HepG2 (cell line): Measurements from ENCODE around the gene UNC50. TPM values are rescaled to one million over a fixed set of nuclear protein-coding genes. Genes with fewer than 3 reads are reported as not detected.

Experiments used
- ATAC-seq: fragments of 200-7000 bp; cut with Tn5 transposase; 3 replicates; pipeline ENCODE4 v1.9.1; 2020; ENCODE audit warnings: mild to moderate bottlenecking, moderate library complexity
- Bru-seq: library from RNA; stranded (reverse); fragments of 400-500 nt; gene quantifications from one replicate; lab custom pipeline; 2021; lab: Mats Ljungman, UMichigan
- BruChase-seq, 2 experiments: library from RNA; stranded (reverse); fragments of 400-500 nt; gene quantifications; one replicate each; lab custom pipeline; 2021; lab: Mats Ljungman, UMichigan
- BruUV-seq: library from RNA; stranded (reverse); fragments of 400-500 nt; replicated peaks from 2 replicates; lab custom pipeline; 2021; lab: Mats Ljungman, UMichigan
- CTCF ChIA-PET: fragments of 300-600 bp; formaldehyde crosslinking; extraction: SDS; loops from one replicate; lab custom pipeline; 2021; ENCODE audit warnings: low total read pairs, inconsistent platforms, low intra/inter-chr PET ratio; lab: Yijun Ruan, JAX
- POLR2A ChIA-PET: fragments of 350-600 bp; sonication (Branson Sonifier 250); formaldehyde crosslinking; loops from one replicate; lab custom pipeline; 2020; ENCODE audit warnings: antibody characterized with exemption, inconsistent platforms; lab: Yijun Ruan, JAX
- DNase-seq: peaks from one replicate; pipeline ENCODE4 v3.0.0-alpha.2; 2015; ENCODE audit warnings: low spot score
- FAIRE-seq: peaks from 3 replicates; lab custom pipeline; 2011; peaks lifted over from hg19 to GRCh38; lab: Jason Lieb, UNC
- H2AFZ ChIP-seq: one replicate; pipeline ENCODE4 v1.6.1; 2011; ENCODE audit warnings: low read length, inconsistent platforms
- H3K27ac ChIP-seq: fragments of 300-600 bp; 3 replicates; pipeline ENCODE4 v1.8.0; 2011; ENCODE audit warnings: mixed run types, mild to moderate bottlenecking, mixed read lengths, low read length, inconsistent platforms; ENCODE audit not compliant: insufficient read depth; ENCODE audit errors: extremely low read length
- H3K27me3 ChIP-seq, 2 experiments: fragments of 200-600 bp in 1 of 2; 2 replicates in 1 of 2; 3 replicates in 1 of 2; pipeline versions ENCODE4 v1.6.0 to v1.8.0; 2011; ENCODE audit warnings: low read length in 2 of 2, mild to moderate bottlenecking in 2 of 2, moderate library complexity in 2 of 2, inconsistent platforms in 1 of 2; ENCODE audit not compliant: insufficient read depth in 2 of 2, control insufficient read depth in 1 of 2
- H3K36me3 ChIP-seq, 2 experiments: fragments of 200-600 bp in 1 of 2; replicated peaks in 1 of 2; 2 replicates in 1 of 2; 3 replicates in 1 of 2; pipeline versions ENCODE4 v1.5.1 to v1.8.0; 2011; ENCODE audit warnings: low read length in 2 of 2, inconsistent platforms in 1 of 2; ENCODE audit not compliant: insufficient read depth in 2 of 2, control insufficient read depth in 1 of 2
- H3K4me1 ChIP-seq: 2 replicates; pipeline ENCODE4 v1.5.1; 2012; ENCODE audit warnings: low read length, inconsistent platforms; ENCODE audit not compliant: insufficient read depth
- H3K4me2 ChIP-seq: 2 replicates; pipeline ENCODE4 v1.6.0; 2011; ENCODE audit warnings: low read depth, low read length, inconsistent platforms
- H3K4me3 ChIP-seq, 3 experiments: fragments of 200-600 bp in 1 of 3; sonication (generic), shearing (Covaris generic) in 1 of 3; replicated peaks in 1 of 3; 2 replicates each; pipeline ENCODE4 v1.5.1; 2011 to 2016; ENCODE audit warnings: low read length in 3 of 3, inconsistent platforms in 2 of 3, low read depth in 2 of 3, mild to moderate bottlenecking in 2 of 3, control low read depth in 1 of 3, mixed read lengths in 1 of 3; ENCODE audit not compliant: insufficient read depth in 1 of 3
- H3K79me2 ChIP-seq: one replicate; pipeline ENCODE4 v1.6.1; 2011; ENCODE audit warnings: low read length, inconsistent platforms; ENCODE audit not compliant: insufficient read depth
- H3K9ac ChIP-seq: 2 replicates; pipeline ENCODE4 v1.6.0; 2011; ENCODE audit warnings: mild to moderate bottlenecking, low read depth, low read length, inconsistent platforms; ENCODE audit not compliant: insufficient read depth
- H3K9me3 ChIP-seq: 2 replicates; pipeline ENCODE4 v1.5.1; 2012; ENCODE audit warnings: mild to moderate bottlenecking, low read length
- H4K20me1 ChIP-seq: 2 replicates; pipeline ENCODE4 v1.6.0; 2011; ENCODE audit warnings: inconsistent platforms, mild to moderate bottlenecking, low read length, moderate library complexity; ENCODE audit not compliant: insufficient read depth
- BHLHE40 ChIP-seq: IDR thresholded peaks from 2 replicates; pipeline ENCODE4 v1.6.1; 2011; ENCODE audit warnings: low read length, improper control_type of control experiment
- ETV6 ChIP-seq: sonication (generic); formaldehyde crosslinking; conservative IDR thresholded peaks from 2 replicates; pipeline ENCODE4 v1.4.0; 2020; ENCODE audit warnings: missing genetic modification reagents
- KAT2B ChIP-seq: fragments of 150-350 bp; IDR thresholded peaks from 2 replicates; pipeline ENCODE4 v1.6.1; 2014; ENCODE audit warnings: low read depth, low read length, borderline replicate concordance
- MTA3 ChIP-seq: sonication (generic); formaldehyde crosslinking; IDR thresholded peaks from 2 replicates; pipeline ENCODE4 v1.4.0; 2020; ENCODE audit warnings: missing genetic modification reagents
- MTF1 ChIP-seq: sonication (generic); formaldehyde crosslinking; IDR thresholded peaks from 2 replicates; pipeline ENCODE4 v1.5.0; 2020; ENCODE audit warnings: missing genetic modification reagents
- NFIC ChIP-seq: IDR thresholded peaks from 2 replicates; pipeline ENCODE4 v1.6.1; 2012; ENCODE audit warnings: mild to moderate bottlenecking, low read length, inconsistent platforms
- RCOR2 ChIP-seq: IDR thresholded peaks from 2 replicates; pipeline ENCODE4 v1.6.1; 2016; ENCODE audit warnings: missing biosample characterization, missing genetic modification reagents
- TBP ChIP-seq: sonication (generic); formaldehyde crosslinking; IDR thresholded peaks from 2 replicates; pipeline ENCODE4 v1.5.0; 2020; ENCODE audit warnings: missing genetic modification reagents
- U2AF1 ChIP-seq: fragments of 200-400 bp; formaldehyde crosslinking; optimal IDR thresholded peaks from 2 replicates; pipeline ENCODE3; 2017; ENCODE audit warnings: mild to moderate bottlenecking, low read depth, low read length
- YEATS4 ChIP-seq: sonication (generic); formaldehyde crosslinking; IDR thresholded peaks from 2 replicates; pipeline ENCODE4 v1.4.0; 2020; ENCODE audit warnings: missing genetic modification reagents, borderline replicate concordance
- ZNF891 ChIP-seq: sonication (generic); formaldehyde crosslinking; IDR thresholded peaks from 2 replicates; pipeline ENCODE4 v1.5.0; 2020; ENCODE audit warnings: mild to moderate bottlenecking, missing genetic modification reagents
- WGBS: methylation state at CpG from one replicate; pipeline ENCODE4 v1.1.6; 2017; ENCODE audit warnings: low lambda C conversion rate; 5-methylcytosine and 5-hydroxymethylcytosine counted together
- in situ Hi-C: cut with HindIII; loops from 2 replicates; pipeline ENCODE4 v1.10.0; 2017; ENCODE audit warnings: low pct_unique_long_range_greater_than_20kb; ENCODE audit not compliant: extremely low pct_ligation_motif_present
- intact Hi-C: fragments of 100-400 bp; cut with micrococcal nuclease; formaldehyde crosslinking; loops from one replicate; pipeline ENCODE4 v1.10.0; 2022; ENCODE audit not compliant: unreplicated experiment
- long read RNA-seq, 2 experiments: library from RNA in 1 of 2; library from polyadenylated mRNA in 1 of 2; stranded (forward) in 1 of 2; unstranded in 1 of 2; transcript quantifications; one replicate each; pipeline ENCODE4 v2.0.0, GENCODE V29; 2019 to 2022
- polyA minus RNA-seq, 3 experiments: library from RNA; depleted of rRNA, polyadenylated mRNA; stranded (reverse); fragments of >200 nt; gene quantifications; 2 replicates each; pipeline ENCODE4 v1.2.3, GENCODE V29; 2011; ENCODE audit warnings: low replicate concordance in 1 of 3
- polyA plus RNA-seq, 8 experiments: library from polyadenylated mRNA; depleted of rRNA in 3 of 8; stranded (reverse) in 7 of 8; unstranded in 1 of 8; fragments of >200 nt; fragmentation: Illumina TruSeq in 4 of 8; extraction: Trizol in 4 of 8; gene quantifications; 2 replicates each; pipeline versions ENCODE4 v1.2.1 to v1.2.3, GENCODE V29; 2011 to 2016; ENCODE audit warnings: low read depth in 4 of 8, missing spikeins in 1 of 8, mixed read lengths in 1 of 8; ENCODE audit not compliant: insufficient read depth in 1 of 8
- total RNA-seq, 5 experiments: library from RNA; depleted of rRNA; stranded (reverse); fragments of >200 nt; fragmentation: Illumina TruSeq; extraction: Trizol; gene quantifications; 2 replicates each; pipeline ENCODE4 v1.2.3, GENCODE V29; 2016; ENCODE audit warnings: low read depth in 1 of 5
- TF ChIP-seq, protein P1 (sequence below): IDR thresholded peaks from 2 replicates; pipeline ENCODE4 v1.6.1; 2016
- TF ChIP-seq, protein P2 (sequence below): sonication (generic); formaldehyde crosslinking; IDR thresholded peaks from 2 replicates; pipeline ENCODE4 v1.4.0; 2020; ENCODE audit warnings: missing genetic modification reagents, mild to moderate bottlenecking, borderline replicate concordance

Gene UNC50, protein sequence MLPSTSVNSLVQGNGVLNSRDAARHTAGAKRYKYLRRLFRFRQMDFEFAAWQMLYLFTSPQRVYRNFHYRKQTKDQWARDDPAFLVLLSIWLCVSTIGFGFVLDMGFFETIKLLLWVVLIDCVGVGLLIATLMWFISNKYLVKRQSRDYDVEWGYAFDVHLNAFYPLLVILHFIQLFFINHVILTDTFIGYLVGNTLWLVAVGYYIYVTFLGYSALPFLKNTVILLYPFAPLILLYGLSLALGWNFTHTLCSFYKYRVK
- total RNA-seq (2016; rRNA removed; fragmentation: Illumina TruSeq; extraction: Trizol) (58.0 and 95.6 TPM in 2 replicates), polyA plus RNA-seq (2011; rRNA removed) (63.3 and 92.6 TPM in 2 replicates), polyA minus RNA-seq (2011; rRNA and poly(A)+ RNA removed; ENCODE audit: low replicate concordance) (13.4 and 13.9 TPM in 2 replicates), Bru-seq, nascent RNA (percentile 96 among the genes with signal in this experiment), BruChase-seq, experiment 1, labeled RNA remaining after a 6-hour chase (percentile 96 among the genes with signal in this experiment), BruChase-seq, experiment 2, labeled RNA remaining after a 2-hour chase (percentile 98 among the genes with signal in this experiment)
- 42.0 and 43.6 TPM in 2 replicates for total RNA-seq (2016; cell fraction: cytosol; rRNA removed; fragmentation: Illumina TruSeq; extraction: Trizol; ENCODE audit: low read depth)
- 63.0 and 102 TPM in 2 replicates for total RNA-seq (2016; cell fraction: insoluble cytoplasmic fraction; rRNA removed; fragmentation: Illumina TruSeq; extraction: Trizol)
- 47.4 and 49.0 TPM in 2 replicates for total RNA-seq (2016; cell fraction: membrane; rRNA removed; fragmentation: Illumina TruSeq; extraction: Trizol)
- total RNA-seq (2016; cell fraction: nucleus; rRNA removed; fragmentation: Illumina TruSeq; extraction: Trizol): 79.1 and 80.7 TPM in 2 replicates
- polyA plus RNA-seq (2011; cell fraction: cytosol; rRNA removed): 47.2 and 81.0 TPM in 2 replicates
- 54.2 and 66.7 TPM in 2 replicates for polyA plus RNA-seq (2011; cell fraction: nucleus; rRNA removed)
- 68.6 and 76.2 TPM in 2 replicates for polyA plus RNA-seq (2012)
- 28.0 and 31.3 TPM in 2 replicates for polyA plus RNA-seq (2016; cell fraction: cytosol; fragmentation: Illumina TruSeq; extraction: Trizol; ENCODE audit: low read depth)
- polyA plus RNA-seq (2016; cell fraction: insoluble cytoplasmic fraction; fragmentation: Illumina TruSeq; extraction: Trizol; ENCODE audit: low read depth): 47.7 and 52.9 TPM in 2 replicates
- 29.3 and 32.1 TPM in 2 replicates for polyA plus RNA-seq (2016; cell fraction: membrane; fragmentation: Illumina TruSeq; extraction: Trizol; ENCODE audit: low read depth)
- polyA plus RNA-seq (2016; cell fraction: nucleus; fragmentation: Illumina TruSeq; extraction: Trizol; ENCODE audit: insufficient read depth, low read depth): 106 and 112 TPM in 2 replicates
- polyA minus RNA-seq (2011; cell fraction: cytosol; rRNA and poly(A)+ RNA removed): 19.4 and 20.5 TPM in 2 replicates
- 42.7 and 44.1 TPM in 2 replicates for polyA minus RNA-seq (2011; cell fraction: nucleus; rRNA and poly(A)+ RNA removed)
- long read RNA-seq, experiment 1, transcript UNC50-201 (6 exons, 1,143 nt): major isoform, 109 of 127 reads
- long read RNA-seq, experiment 1, partial matches to known transcripts: 0 of 127 reads
- long read RNA-seq, experiment 1, other reads (novel, unspliced or antisense): 16 of 127 reads
- long read RNA-seq, experiment 2, transcript UNC50-201 (6 exons, 1,143 nt): major isoform, 65 of 110 reads
- long read RNA-seq, experiment 2, partial matches to known transcripts: 5 of 110 reads
- long read RNA-seq, experiment 2, other reads (novel, unspliced or antisense): 34 of 110 reads

DNA sequence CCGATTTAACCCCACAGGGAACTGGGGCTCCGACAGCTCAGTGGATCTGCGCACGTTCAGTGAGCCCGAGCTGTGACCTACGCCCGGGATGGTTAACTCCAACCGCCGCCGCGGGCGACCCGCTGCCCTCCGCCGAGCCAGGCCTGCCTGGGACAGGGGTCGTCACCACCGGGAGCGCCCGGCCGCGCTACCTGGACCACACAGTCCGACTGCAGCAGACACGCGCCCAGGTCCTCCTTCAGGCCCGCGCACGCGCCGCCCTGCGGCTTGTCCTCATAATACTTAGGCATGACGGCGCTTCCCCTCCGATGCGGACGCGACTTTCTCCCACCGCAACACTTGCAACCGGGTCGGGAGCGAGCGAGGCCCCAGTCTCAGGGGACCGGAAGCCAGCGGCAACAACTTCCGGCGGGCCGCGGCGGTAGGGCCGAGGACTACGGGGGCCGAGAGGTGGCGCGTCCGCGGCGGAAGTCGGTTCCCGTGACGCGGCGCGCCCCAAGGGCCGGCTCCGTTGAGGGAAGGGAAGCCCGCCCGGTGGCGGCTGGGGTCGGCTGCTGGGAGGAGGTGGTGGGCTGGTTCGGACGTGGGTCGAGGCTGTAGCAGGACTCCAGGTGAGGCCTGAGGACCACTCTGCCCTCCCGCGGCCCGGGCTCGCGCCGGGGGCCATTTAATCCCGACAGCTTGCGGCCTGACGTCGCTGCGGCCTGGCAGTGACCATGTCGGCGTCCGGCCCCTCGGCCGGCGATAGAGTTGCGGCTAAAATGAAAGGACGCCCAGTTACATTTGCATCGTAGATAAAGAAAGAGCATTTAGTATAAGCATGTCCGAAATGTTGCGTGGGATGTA is at the start of gene UNC50, which contains the start of gene COA5:
Gene UNC50, plus strand, starts transcription at position 474 of the 846 bp plus-strand sequence. CDS start 1,171 bp downstream, outside the sequence.
Gene COA5, minus strand, starts transcription at position 397 of the 846 bp plus-strand sequence. Its CDS starts 107 bp downstream, at position 290.
- Histone ChIP-seq H3K9me3 (no peaks in the 10 kb centered on the region), H3K4me2 (peak within 1 kb of the TSS; percentile 87), H4K20me1 (peaks cover 4% of the 10 kb centered on the region), H2AFZ (peak within 1 kb of the TSS; percentile 11), H3K9ac (peak within 1 kb of the TSS; percentile 99), H3K79me2 (peaks cover 69% of the 10 kb centered on the region), H3K27ac (peak within 1 kb of the TSS; percentile 88), H3K36me3 (peaks cover 5 to 19% of the 10 kb centered on the region in 2 experiments), H3K4me3 (peak within 1 kb of the TSS; percentile 95 to 98 (median 97)), H3K4me1 (peaks cover 41% of the 10 kb centered on the region), H3K27me3 (no peaks in the 10 kb centered on the region; a peak in 1 of 5 replicates)
- peak; percentile 95 for ATAC-seq
- in situ Hi-C loops (no loop called here), intact Hi-C loops (loop anchor here (2.0 to 10.0 kb wide), 3 partner anchors 40 to 729 kb away; partner anchors contain the start of genes EIF5B, INPP4A and TXNDC9)
- no peak for FAIRE-seq
- POLR2A ChIA-PET: interaction anchor here (0.9 to 1.4 kb wide), 5 partner anchors 9 to 533 kb away, joined by 3 to 6 read pairs (median 5); partner anchors contain the start of gene C2orf15
- BruUV-seq: no TSS peak
- 1% methylated on average over 65 of the region's 93 CpGs for WGBS
- DNase-seq: peak; percentile 86
- CTCF ChIA-PET: no interaction called here
- TF ChIP-seq NFIC (no peak; the same call in 1 of the 2 replicates), U2AF1 (peak; percentile 98), BHLHE40 (0 out of 2 replicates have a peak, but pooled peaks have one; percentile 39), RCOR2 (CRISPR knock-in tag) (peak; percentile 31; the same call in 1 of the 2 replicates), MTF1 (CRISPR knock-in tag) (no peak), KAT2B (no peak), ETV6 (CRISPR knock-in tag) (peak; percentile 92), TBP (no peak), YEATS4 (CRISPR knock-in tag) (peak; percentile 98), ZNF891 (CRISPR knock-in tag) (peak; percentile 99), MTA3 (CRISPR knock-in tag) (no peak)
- TF ChIP-seq, protein P1, sequence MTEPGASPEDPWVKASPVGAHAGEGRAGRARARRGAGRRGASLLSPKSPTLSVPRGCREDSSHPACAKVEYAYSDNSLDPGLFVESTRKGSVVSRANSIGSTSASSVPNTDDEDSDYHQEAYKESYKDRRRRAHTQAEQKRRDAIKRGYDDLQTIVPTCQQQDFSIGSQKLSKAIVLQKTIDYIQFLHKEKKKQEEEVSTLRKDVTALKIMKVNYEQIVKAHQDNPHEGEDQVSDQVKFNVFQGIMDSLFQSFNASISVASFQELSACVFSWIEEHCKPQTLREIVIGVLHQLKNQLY (CRISPR knock-in tag): peak; percentile 56; the same call in 1 of the 2 replicates
- TF ChIP-seq, protein P2, sequence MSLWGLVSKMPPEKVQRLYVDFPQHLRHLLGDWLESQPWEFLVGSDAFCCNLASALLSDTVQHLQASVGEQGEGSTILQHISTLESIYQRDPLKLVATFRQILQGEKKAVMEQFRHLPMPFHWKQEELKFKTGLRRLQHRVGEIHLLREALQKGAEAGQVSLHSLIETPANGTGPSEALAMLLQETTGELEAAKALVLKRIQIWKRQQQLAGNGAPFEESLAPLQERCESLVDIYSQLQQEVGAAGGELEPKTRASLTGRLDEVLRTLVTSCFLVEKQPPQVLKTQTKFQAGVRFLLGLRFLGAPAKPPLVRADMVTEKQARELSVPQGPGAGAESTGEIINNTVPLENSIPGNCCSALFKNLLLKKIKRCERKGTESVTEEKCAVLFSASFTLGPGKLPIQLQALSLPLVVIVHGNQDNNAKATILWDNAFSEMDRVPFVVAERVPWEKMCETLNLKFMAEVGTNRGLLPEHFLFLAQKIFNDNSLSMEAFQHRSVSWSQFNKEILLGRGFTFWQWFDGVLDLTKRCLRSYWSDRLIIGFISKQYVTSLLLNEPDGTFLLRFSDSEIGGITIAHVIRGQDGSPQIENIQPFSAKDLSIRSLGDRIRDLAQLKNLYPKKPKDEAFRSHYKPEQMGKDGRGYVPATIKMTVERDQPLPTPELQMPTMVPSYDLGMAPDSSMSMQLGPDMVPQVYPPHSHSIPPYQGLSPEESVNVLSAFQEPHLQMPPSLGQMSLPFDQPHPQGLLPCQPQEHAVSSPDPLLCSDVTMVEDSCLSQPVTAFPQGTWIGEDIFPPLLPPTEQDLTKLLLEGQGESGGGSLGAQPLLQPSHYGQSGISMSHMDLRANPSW (CRISPR knock-in tag): no peak; the same call in 1 of the 2 replicates
